GM12874 (cell line): ENCODE measurements around the gene FGB.

Source experiments
- CTCF ChIP-seq: IDR thresholded peaks from 2 replicates; pipeline ENCODE4 v1.5.1; 2011; ENCODE audit warnings: low read depth, mild to moderate bottlenecking, control low read depth, low read length, moderate library complexity; ENCODE audit not compliant: insufficient read depth

The FGB gene

GRCh38 chr4:154610582-154610981, 47.8 kb downstream of the FGB start:
- no peak for TF ChIP-seq CTCF

GRCh38 chr4:154611833-154612232, 49.0 kb downstream of the FGB start:
- TF ChIP-seq CTCF: no peak

- no peak for TF ChIP-seq CTCF
Measured at GRCh38 chr4:154612472-154613414, 49.9 kb downstream of the FGB start, which contains the start of gene FGG. FGG (minus strand) TSS chr4:154612656; CDS start chr4:154612609, 47 bp downstream.

- no peak for TF ChIP-seq CTCF
Measured at GRCh38 chr4:154614306-154614705, 51.5 kb downstream of the FGB start.

GRCh38 chr4:154615211-154615610, 52.4 kb downstream of the FGB start:
- no peak for TF ChIP-seq CTCF

GRCh38 chr4:154616287-154616686, 53.5 kb downstream of the FGB start:
- no peak for TF ChIP-seq CTCF

- TF ChIP-seq CTCF: no peak
Measured at GRCh38 chr4:154616731-154617130, 53.9 kb downstream of the FGB start.
